HG02885 (cell line): ENCODE measurements around the gene UPF3A.
"Not testable (repeated sequence)": the region's sequence is repeated elsewhere in the genome, so short reads cannot be mapped to it uniquely, and the experiment has no call there.

Experiments
- ATAC-seq: cut with Tn5 transposase; IDR thresholded peaks from one replicate; pipeline ENCODE4 v1.9.1; 2021; ENCODE audit warnings: mild to moderate bottlenecking; ENCODE audit not compliant: unreplicated experiment, poor library complexity

Gene UPF3A, protein sequence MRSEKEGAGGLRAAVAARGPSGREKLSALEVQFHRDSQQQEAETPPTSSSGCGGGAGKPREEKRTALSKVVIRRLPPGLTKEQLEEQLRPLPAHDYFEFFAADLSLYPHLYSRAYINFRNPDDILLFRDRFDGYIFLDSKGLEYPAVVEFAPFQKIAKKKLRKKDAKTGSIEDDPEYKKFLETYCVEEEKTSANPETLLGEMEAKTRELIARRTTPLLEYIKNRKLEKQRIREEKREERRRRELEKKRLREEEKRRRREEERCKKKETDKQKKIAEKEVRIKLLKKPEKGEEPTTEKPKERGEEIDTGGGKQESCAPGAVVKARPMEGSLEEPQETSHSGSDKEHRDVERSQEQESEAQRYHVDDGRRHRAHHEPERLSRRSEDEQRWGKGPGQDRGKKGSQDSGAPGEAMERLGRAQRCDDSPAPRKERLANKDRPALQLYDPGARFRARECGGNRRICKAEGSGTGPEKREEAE

DNA sequence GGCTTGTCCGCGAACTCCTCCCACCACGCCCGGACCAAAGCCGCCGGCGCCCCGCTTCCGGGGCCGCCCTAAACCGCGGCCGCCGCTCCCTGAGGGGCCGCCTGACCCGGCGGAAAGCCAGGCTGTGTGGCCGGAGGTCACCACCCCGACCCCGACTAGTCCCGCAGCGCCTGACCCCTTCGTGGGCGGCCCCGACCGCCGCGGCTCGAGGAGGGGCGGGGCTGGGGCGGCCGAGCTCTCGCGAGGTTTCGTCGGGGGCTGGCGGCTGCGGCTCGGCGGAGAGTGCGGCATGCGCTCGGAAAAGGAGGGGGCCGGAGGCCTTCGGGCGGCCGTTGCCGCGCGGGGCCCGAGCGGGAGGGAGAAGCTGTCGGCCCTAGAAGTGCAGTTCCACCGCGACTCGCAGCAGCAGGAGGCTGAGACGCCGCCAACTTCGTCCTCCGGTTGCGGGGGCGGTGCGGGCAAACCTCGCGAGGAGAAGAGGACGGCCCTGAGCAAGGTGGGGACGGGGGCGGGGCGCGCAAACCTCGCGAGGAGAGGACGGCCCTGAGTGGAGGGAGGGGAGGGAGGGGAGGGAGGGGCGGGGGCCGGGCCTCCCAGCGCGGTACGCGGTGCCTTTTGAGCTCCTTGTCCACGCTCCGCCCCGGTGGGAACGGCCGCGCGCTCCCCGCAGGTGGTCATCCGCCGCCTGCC, at the start of gene UPF3A:
Gene UPF3A, plus strand, starts transcription at position 251 of the 690 bp plus-strand sequence. Its CDS starts 39 bp downstream, at position 290.
- ATAC-seq = peak; percentile 76

DNA sequence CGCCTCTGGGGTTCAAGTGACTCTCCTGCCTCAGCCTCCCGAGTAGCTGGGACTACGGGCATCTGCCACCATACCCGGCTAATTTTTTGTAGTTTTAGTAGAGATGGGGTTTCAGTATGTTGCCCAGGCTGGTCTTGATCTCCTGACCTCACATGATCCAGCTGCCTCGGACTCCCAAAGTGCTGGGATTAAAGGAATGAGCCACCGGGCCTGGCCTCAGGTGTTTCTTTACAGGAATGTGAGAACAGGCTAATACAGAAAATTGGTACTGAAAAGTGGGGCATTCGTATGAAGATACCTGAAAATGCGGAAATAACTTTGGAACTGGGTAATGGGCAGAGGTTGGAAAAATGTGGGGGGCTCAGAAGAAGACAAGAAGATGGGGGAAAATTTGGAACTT, 49.5 kb upstream of the UPF3A start:
- no peak for ATAC-seq

DNA sequence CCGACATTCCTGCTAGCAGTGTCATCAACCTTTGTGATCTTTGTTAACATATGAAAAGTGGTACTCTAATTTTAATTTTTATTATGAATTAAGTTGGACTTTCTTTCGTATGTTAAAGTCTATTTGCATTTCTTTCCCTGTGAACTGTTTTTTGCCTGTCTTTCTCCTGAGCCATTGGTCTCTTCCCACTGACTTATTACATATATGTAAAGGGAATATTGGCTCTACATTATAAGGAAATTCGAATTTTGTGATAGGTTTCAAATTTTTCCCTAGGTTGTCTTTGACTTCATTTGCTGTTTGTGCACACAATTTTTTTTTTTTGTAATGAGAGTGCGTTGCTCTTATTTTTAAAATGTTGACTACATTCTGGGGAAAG, 47.1 kb upstream of the UPF3A start:
- no peak for ATAC-seq

GRCh38 chr13:114234645-114235421, 46.6 kb upstream of the UPF3A start, which contains the start of gene CDC16:
Gene CDC16 (plus strand): TSS chr13:114234897. CDS start chr13:114235085, 188 bp downstream.
- ATAC-seq = peak; percentile 93

- no peak for ATAC-seq
Measured at GRCh38 chr13:114235697-114236096, 45.7 kb upstream of the UPF3A start.

DNA sequence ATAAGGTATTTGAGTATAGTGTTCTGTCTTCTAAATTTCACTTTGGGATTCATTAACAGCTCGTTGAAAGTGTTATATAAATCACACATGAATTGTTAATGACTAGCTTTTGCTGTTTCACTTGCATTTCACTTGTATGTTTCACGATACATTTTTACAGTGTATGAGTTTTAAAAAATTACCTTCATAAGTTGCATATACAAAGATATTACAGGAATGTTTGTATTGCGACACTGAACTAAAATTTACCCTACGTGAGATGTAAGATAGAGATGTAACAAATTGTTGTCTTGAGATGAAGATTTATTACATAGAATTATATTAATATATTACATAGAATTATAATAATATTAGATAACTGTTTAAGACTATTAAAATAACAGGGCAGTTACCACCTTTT, 45.2 kb upstream of the UPF3A start:
- no peak for ATAC-seq

GRCh38 chr13:114237415-114238112, 43.8 kb upstream of the UPF3A start:
- ATAC-seq = no peak

- no peak for ATAC-seq
Measured at GRCh38 chr13:114241918-114242317, 39.5 kb upstream of the UPF3A start.

DNA sequence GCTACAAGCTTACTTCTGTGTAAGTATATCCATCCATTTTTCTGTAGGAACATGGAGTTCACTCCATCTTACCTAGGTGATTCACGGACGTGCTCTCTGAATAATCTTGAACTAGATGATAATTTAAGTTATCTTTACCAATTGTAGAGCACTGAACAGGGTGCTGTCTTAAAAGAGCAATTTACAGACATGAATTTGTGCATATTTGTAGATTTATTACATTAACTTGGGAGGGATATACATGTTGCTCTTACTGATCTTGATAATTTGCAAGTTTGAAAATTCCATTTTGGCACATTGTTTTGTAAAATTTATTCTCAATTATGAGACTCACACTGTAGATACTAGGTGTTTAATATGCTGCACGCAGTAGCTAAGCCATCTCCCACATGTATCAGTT, 37.4 kb upstream of the UPF3A start:
- no peak for ATAC-seq

GRCh38 chr13:114244637-114245036, 36.8 kb upstream of the UPF3A start:
- no peak for ATAC-seq

DNA sequence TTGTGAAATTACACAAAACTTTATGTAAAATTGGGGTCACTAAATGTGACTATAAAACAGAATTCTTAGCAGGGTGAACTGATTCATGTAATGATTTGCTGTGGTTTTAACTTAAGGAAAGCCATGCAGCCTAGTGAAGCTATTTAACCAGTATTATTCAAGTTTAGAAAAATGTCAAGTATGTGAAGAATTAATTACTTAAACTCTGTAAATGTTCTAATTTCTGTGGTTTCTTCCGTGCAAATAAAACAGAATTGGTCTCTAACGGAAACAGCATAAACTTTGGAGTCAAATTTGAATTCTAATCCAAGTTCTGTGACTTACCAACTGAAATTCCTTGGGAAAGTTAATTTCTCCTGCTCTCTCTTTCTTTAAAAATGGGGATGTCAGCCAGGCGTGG, 33.4 kb upstream of the UPF3A start:
- no peak for ATAC-seq

DNA sequence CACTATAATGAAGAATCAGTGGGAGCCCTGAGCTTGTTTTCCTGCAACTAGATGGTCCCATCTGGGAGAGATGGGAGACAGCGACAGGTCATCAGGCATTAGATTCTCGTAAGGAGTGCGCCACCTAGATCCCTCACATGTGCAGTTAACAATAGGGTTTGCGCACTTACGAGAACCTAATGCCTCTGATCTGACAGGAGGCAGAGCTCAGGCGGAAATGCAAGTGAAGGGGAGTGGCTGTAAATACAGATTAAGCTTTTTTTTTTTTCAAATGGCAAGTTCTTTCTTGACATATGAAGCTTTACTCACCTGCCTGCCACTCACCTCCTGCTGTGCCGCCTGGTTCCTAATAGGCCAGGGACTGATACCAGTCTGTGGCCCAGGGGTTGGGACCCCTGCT, 32.3 kb upstream of the UPF3A start:
- ATAC-seq = no peak

DNA sequence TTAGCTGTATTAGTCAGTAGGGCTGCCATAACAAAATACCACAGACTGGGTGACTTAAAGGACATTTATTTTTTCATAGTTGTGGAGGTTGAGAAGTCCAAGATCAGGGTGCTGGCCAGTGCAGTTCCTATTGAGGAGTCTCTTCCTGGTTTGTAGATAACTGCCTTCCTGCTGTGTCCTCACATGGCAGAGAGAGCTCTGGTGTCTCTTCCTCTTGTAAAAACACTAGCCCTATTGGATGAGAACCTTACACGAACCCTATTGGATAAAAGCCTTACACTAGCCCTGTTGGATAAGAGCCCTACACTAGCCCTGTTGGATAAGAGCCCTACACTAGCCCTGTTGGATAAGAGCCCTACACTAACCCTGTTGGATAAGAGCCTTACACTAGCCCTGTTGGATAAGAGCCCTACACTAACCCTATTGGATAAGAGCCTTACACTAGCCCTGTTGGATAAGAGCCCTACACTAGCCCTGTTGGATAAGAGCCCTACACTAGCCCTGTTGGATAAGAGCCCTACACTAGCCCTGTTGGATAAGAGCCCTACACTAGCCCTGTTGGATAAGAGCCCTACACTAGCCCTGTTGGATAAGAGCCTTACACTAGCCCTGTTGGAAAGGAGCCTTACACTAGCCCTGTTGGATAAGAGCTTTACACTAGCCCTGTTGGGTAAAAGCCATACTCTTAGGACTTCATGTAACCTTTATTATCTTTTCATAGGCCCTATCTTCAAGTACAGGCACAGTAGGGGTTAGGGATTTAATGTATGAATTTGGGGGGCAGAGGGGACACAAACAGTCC, 29.6 kb upstream of the UPF3A start:
- ATAC-seq = not testable (repeated sequence)

DNA sequence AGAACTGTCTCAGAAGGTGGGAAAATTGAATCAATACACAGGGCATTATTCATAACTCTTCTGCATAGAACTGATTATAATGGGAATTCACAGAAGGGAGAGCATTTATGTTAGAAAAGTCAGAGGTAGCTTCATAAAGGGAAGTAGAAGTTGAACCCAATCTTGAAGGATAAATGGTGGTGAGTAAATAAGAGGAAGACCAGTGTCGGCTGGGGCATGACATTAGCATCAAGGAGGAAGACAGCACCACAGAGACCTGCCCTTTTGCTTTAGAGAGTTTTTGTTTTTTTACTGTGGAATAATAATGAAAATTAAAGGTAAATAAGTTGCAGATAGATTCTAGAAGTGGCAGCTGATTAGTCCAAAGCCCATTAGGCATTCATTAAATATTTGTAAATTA, 24.9 kb upstream of the UPF3A start:
- ATAC-seq = no peak

- ATAC-seq = no peak
Measured at GRCh38 chr13:114257014-114257413, 24.4 kb upstream of the UPF3A start.

- no peak for ATAC-seq
Measured at GRCh38 chr13:114258589-114258988, 22.8 kb upstream of the UPF3A start.

GRCh38 chr13:114259374-114259773, 22.0 kb upstream of the UPF3A start:
- ATAC-seq = no peak

GRCh38 chr13:114259974-114260373, 21.4 kb upstream of the UPF3A start:
- peak; percentile 73 for ATAC-seq

- ATAC-seq = no peak
Measured at GRCh38 chr13:114260814-114261213, 20.6 kb upstream of the UPF3A start.
